ENCODE data around the gene MFAP1. TPM values are rescaled to one million over a fixed set of nuclear protein-coding genes. Genes with fewer than 3 reads are reported as not detected.
"Not testable (repeated sequence)": the region's sequence is repeated elsewhere in the genome, so short reads cannot be mapped to it uniquely, and the experiment has no call there.

MFAP1 gene
- total RNA-seq, 2 experiments from 2014 or later: 34.4 to 37.3 TPM

- ChIA-PET CTCF (interaction anchor here (0.7 to 1.1 kb wide), 2 partner anchors 41 to 52 kb away, joined by 3 read pairs; no protein-coding TSS in a partner anchor), POLR2A (interaction anchor here (1.0 to 2.4 kb wide), 5 partner anchors 8 to 32 kb away, joined by 3 to 12 read pairs (median 7); partner anchors contain the start of genes ELL3, HYPK, MFAP1 and SERF2)
- H3K36me3 Mint-ChIP-seq (ENCODE audit: low read depth): peaks cover 79% of the 10 kb centered on the region
- DNase-seq: no peak
- no peak overlapping the region for H3K4me3 Mint-ChIP-seq
- peak overlapping the region; percentile 26 for H3K27ac Mint-ChIP-seq
- no peaks in the 10 kb centered on the region for H3K27me3 Mint-ChIP-seq
- no peaks in the 10 kb centered on the region for H3K9me3 Mint-ChIP-seq
- peaks cover 12% of the 10 kb centered on the region for H3K4me1 Mint-ChIP-seq
Measured at GRCh38 chr15:43808960-43809678, 15.4 kb downstream of the MFAP1 start.

GRCh38 chr15:43808435-43808950 lies 16.0 kb downstream of the MFAP1 start:
- POLR2A ChIA-PET: interaction anchor here (1.0 to 2.4 kb wide), 4 partner anchors 8 to 32 kb away, joined by 3 to 12 read pairs (median 8); partner anchors contain the start of genes ELL3, HYPK and SERF2
- Mint-ChIP-seq H3K27me3 (no peaks in the 10 kb centered on the region), H3K9me3 (no peaks in the 10 kb centered on the region), H3K27ac (peak overlapping the region; percentile 26), H3K4me3 (no peak overlapping the region), H3K36me3 (ENCODE audit: low read depth) (peaks cover 76% of the 10 kb centered on the region), H3K4me1 (peaks cover 12% of the 10 kb centered on the region)
- no peak for DNase-seq
- CTCF ChIA-PET: no interaction called here

- CTCF ChIA-PET, H3K9me3 Mint-ChIP-seq, H3K4me3 Mint-ChIP-seq, DNase-seq, H3K27me3 Mint-ChIP-seq, H3K27ac Mint-ChIP-seq: not testable (repeated sequence)
- POLR2A ChIA-PET: interaction anchor here (0.9 to 12.2 kb wide), 4 partner anchors 10 to 29 kb away, joined by 3 to 163 read pairs (median 26); partner anchors contain the start of genes MFAP1, SERF2 and WDR76
- peaks cover 72% of the 10 kb centered on the region for H3K36me3 Mint-ChIP-seq (ENCODE audit: low read depth)
- peaks cover 37% of the 10 kb centered on the region for H3K4me1 Mint-ChIP-seq
Measured at GRCh38 chr15:43802676-43803075, 21.8 kb downstream of the MFAP1 start.

DNA sequence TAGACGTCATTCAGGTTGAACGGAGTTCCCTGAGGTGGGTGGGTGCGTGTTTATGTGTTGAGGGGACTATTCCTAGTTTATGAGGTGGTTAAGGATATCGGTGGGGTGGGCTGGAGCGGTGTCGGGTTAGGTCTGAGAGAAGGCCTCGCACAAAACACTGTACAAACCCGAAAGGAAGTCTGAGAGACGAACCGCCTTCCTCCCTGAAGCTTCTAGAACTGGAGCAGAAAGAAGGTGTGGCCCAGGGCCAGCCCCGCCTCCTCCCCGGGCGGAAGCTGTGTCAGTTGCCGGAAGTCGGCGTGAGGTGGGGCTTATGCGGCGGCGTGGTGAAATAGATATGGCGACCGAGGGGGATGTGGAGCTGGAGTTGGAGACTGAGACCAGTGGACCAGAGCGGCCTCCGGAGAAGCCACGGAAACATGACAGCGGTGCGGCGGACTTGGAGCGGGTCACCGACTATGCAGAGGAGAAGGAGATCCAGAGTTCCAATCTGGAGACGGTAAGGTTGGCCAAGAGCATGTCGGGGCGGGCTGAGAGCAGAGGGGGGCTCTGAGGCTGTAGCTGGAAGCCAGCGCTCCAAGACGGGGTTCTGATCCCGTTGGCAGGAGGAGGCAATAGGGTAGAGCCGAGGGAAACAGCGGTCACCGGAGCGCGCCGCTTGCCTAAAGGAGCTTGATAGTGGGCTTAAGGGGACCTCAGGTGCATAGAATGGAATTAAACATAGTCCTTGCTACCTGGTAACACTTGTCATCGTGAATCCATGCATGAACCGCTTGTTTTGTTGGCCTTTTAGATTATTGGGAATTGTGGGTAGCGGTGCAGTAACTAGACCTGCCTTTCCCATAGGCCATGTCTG lies 24.0 kb downstream of the MFAP1 start, which contains the start of gene HYPK:
Gene HYPK (plus strand): TSS at position 314 of the 856 bp plus-strand sequence. CDS start 24 bp downstream, at position 338.
- no peaks in the 10 kb centered on the region for H3K27me3 Mint-ChIP-seq
- H3K27ac Mint-ChIP-seq: peak within 1 kb of the TSS; percentile 93
- H3K4me1 Mint-ChIP-seq: peaks cover 47% of the 10 kb centered on the region
- H3K4me3 Mint-ChIP-seq: peak within 1 kb of the TSS; percentile 100
- peaks cover 71% of the 10 kb centered on the region for H3K36me3 Mint-ChIP-seq (ENCODE audit: low read depth)
- peak; percentile 94 for DNase-seq
- H3K9me3 Mint-ChIP-seq: no peaks in the 10 kb centered on the region
- ChIA-PET POLR2A (interaction anchor here (0.7 to 12.2 kb wide), 18 partner anchors 9 to 936 kb away, joined by 3 to 163 read pairs (median 4); partner anchors contain the start of genes ELL3, MFAP1, PDIA3 and SERF2), CTCF (interaction anchor here (0.7 to 2.9 kb wide), 6 partner anchors 12 to 290 kb away, joined by 3 to 9 read pairs (median 4); partner anchors contain the start of genes ELL3 and MFAP1)

GRCh38 chr15:43799945-43800285 lies 24.6 kb downstream of the MFAP1 start, which contains the start of gene SERINC4:
SERINC4 (minus strand) TSS chr15:43800220; CDS start chr15:43799986, 234 bp downstream.
- peak within 1 kb of the TSS; percentile 100 for H3K4me3 Mint-ChIP-seq
- POLR2A ChIA-PET: interaction anchor here (0.8 to 12.2 kb wide), 13 partner anchors 9 to 936 kb away, joined by 3 to 163 read pairs (median 5); partner anchors contain the start of genes ELL3, MFAP1, PDIA3 and SERF2
- H3K4me1 Mint-ChIP-seq: peaks cover 52% of the 10 kb centered on the region
- CTCF ChIA-PET: interaction anchor here (1.0 to 2.9 kb wide), 5 partner anchors 11 to 290 kb away, joined by 4 to 9 read pairs (median 5); partner anchors contain the start of genes ELL3 and MFAP1
- no peaks in the 10 kb centered on the region for H3K9me3 Mint-ChIP-seq
- DNase-seq: no peak
- H3K36me3 Mint-ChIP-seq (ENCODE audit: low read depth): peaks cover 71% of the 10 kb centered on the region
- H3K27me3 Mint-ChIP-seq: no peaks in the 10 kb centered on the region
- H3K27ac Mint-ChIP-seq: peak within 1 kb of the TSS; percentile 93

- H3K27ac Mint-ChIP-seq: peak overlapping the region; percentile 93
- H3K4me3 Mint-ChIP-seq: peak overlapping the region; percentile 13
- H3K36me3 Mint-ChIP-seq (ENCODE audit: low read depth): peaks cover 71% of the 10 kb centered on the region
- no peak for DNase-seq
- H3K9me3 Mint-ChIP-seq: no peaks in the 10 kb centered on the region
- no peaks in the 10 kb centered on the region for H3K27me3 Mint-ChIP-seq
- POLR2A ChIA-PET: interaction anchor here (0.8 to 12.2 kb wide), 7 partner anchors 8 to 53 kb away, joined by 3 to 163 read pairs (median 18); partner anchors contain the start of genes ELL3, MFAP1, PDIA3 and SERF2
- peaks cover 57% of the 10 kb centered on the region for H3K4me1 Mint-ChIP-seq
- CTCF ChIA-PET: interaction anchor here (2.9 kb wide), 1 partner anchor 23 kb away, joined by 9 read pairs; the partner anchor contains the start of gene ELL3
Measured at GRCh38 chr15:43799209-43799944, 25.1 kb downstream of the MFAP1 start.

DNA sequence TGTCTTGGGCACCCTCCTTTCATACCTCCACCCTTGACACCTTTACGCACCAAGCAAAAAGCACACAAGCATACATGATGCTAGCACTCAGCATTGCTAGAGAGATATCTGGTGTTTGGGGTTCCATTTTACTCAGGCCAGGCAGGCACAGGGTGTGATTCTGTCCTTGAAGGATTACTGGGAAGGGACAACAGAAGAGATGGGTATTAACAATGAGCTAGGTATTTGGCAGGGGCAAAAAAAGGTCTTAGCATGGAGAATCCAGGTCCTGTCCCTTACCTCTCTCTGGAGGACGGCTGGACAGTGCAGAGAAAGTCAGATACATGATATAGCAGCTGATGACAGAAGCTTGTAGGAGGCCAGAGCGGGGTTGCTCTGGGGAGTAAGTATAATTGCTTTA lies 27.9 kb downstream of the MFAP1 start:
- Mint-ChIP-seq H3K27me3 (no peaks in the 10 kb centered on the region), H3K4me3 (no peak overlapping the region), H3K9me3 (no peaks in the 10 kb centered on the region), H3K27ac (no peak overlapping the region), H3K4me1 (peaks cover 70% of the 10 kb centered on the region), H3K36me3 (ENCODE audit: low read depth) (peaks cover 86% of the 10 kb centered on the region)
- ChIA-PET CTCF (interaction anchor here (0.6 to 1.7 kb wide), 2 partner anchors 20 to 26 kb away, joined by 4 to 5 read pairs; no protein-coding TSS in a partner anchor), POLR2A (interaction anchor here (1.1 to 12.2 kb wide), 3 partner anchors 22 to 51 kb away, joined by 3 to 163 read pairs (median 6); partner anchors contain the start of genes MFAP1, PDIA3 and WDR76)
- DNase-seq: no peak

- H3K4me3 Mint-ChIP-seq: no peak overlapping the region
- no peaks in the 10 kb centered on the region for H3K9me3 Mint-ChIP-seq
- peaks cover 80% of the 10 kb centered on the region for H3K36me3 Mint-ChIP-seq (ENCODE audit: low read depth)
- H3K4me1 Mint-ChIP-seq: peaks cover 67% of the 10 kb centered on the region
- POLR2A ChIA-PET: interaction anchor here (1.1 to 12.2 kb wide), 4 partner anchors 21 to 50 kb away, joined by 3 to 163 read pairs (median 5); partner anchors contain the start of genes MFAP1, PDIA3 and WDR76
- no peak overlapping the region for H3K27ac Mint-ChIP-seq
- DNase-seq: no peak
- CTCF ChIA-PET: interaction anchor here (1.7 kb wide), 1 partner anchor 26 kb away, joined by 5 read pairs; no protein-coding TSS in a partner anchor
- no peaks in the 10 kb centered on the region for H3K27me3 Mint-ChIP-seq
Measured at GRCh38 chr15:43795997-43796396, 28.5 kb downstream of the MFAP1 start.

GRCh38 chr15:43795197-43795596 lies 29.3 kb downstream of the MFAP1 start:
- Mint-ChIP-seq H3K4me3 (no peak overlapping the region), H3K4me1 (peaks cover 61% of the 10 kb centered on the region), H3K27me3 (no peaks in the 10 kb centered on the region), H3K9me3 (no peaks in the 10 kb centered on the region), H3K27ac (no peak overlapping the region), H3K36me3 (ENCODE audit: low read depth) (peaks cover 74% of the 10 kb centered on the region)
- no peak for DNase-seq
- ChIA-PET POLR2A (interaction anchor here (1.0 to 12.2 kb wide), 7 partner anchors 8 to 49 kb away, joined by 3 to 163 read pairs (median 4); partner anchors contain the start of genes ELL3, MFAP1, PDIA3 and WDR76), CTCF (interaction anchor here (0.9 kb wide), 1 partner anchor 29 kb away, joined by 4 read pairs; the partner anchor contains the start of gene MFAP1)

DNA sequence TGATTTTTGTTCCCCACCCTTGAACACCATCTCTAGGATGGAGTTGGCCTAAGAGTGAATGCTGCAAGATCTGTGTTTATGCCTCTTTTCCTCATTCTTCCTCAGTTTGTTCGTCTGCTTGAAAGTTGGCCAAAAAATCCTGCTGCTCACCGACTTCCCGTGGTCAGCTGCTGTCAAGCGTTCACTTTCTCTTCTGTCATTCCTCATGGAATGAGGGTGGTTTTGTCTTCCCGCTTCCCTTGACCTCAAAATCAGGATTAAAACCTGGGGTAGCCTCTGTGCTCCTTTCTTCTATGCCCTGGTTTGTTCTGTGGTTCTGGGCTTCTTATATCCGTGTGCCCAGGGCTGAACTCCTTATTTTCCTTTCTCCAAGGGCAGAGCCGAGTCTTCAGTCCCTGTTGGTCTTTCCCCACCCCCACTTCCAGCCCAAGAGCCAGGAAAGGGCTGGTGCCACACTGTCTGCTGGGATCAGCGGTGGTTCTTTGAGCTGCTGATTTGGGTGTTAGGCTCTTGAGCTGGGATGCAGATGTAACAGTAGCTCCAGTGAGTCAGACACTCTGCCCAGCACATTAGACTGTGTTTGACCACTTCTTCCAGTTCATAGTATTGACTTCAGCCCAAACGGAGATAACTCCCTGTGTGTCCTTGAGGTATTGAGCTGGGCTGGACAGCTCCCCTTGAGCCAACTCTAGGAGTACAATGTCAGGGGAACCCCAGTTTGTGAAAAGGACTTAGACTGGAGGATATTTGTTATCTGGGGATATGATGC lies 30.0 kb downstream of the MFAP1 start:
- peak overlapping the region; percentile 95 for H3K4me3 Mint-ChIP-seq
- H3K4me1 Mint-ChIP-seq: peaks cover 53% of the 10 kb centered on the region
- H3K36me3 Mint-ChIP-seq (ENCODE audit: low read depth): peaks cover 67% of the 10 kb centered on the region
- H3K27ac Mint-ChIP-seq: peak overlapping the region; percentile 44
- H3K27me3 Mint-ChIP-seq: no peaks in the 10 kb centered on the region
- POLR2A ChIA-PET: interaction anchor here (1.0 to 12.2 kb wide), 6 partner anchors 9 to 45 kb away, joined by 3 to 163 read pairs (median 4); partner anchors contain the start of genes ELL3, MFAP1 and WDR76
- no peaks in the 10 kb centered on the region for H3K9me3 Mint-ChIP-seq
- CTCF ChIA-PET: interaction anchor here (0.9 kb wide), 1 partner anchor 30 kb away, joined by 4 read pairs; the partner anchor contains the start of gene MFAP1
- DNase-seq: no peak
